ENCODE results near the gene INSIG1.

The INSIG1 gene

DNA sequence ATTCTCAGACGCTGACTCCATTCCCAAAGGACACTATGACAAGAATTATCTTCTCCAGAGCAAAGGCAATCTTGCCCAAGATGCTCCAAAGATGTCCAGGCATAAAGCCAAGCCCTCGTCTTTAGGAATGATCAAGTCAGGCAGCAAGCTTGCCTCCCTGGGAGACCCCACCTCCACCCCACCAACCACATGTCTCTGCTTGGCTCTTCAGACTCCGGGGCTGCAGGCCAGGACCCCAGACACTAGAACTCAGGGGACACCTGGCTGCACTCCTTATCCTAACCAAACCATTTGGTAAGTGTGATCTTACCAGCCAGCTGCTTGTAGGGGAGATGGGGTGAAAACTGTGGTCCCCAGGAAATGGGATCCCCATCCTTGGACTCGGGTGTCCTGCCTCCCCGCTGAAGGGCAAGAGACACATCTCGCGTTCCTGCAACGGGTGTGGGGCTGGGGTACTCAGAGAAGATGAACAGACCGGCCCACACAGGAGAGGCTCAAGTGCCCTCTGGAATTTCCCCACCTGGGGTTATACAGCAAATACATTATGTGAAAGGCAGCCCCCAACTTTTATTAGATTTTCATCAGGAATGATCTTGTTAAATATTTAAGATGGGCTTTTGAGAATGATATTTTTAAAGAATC lies 55.7 kb downstream of the INSIG1 start:
- DNase-seq, result no peak

GRCh38 chr7:155354371-155355048 lies 56.8 kb downstream of the INSIG1 start:
- no peak for DNase-seq

DNA sequence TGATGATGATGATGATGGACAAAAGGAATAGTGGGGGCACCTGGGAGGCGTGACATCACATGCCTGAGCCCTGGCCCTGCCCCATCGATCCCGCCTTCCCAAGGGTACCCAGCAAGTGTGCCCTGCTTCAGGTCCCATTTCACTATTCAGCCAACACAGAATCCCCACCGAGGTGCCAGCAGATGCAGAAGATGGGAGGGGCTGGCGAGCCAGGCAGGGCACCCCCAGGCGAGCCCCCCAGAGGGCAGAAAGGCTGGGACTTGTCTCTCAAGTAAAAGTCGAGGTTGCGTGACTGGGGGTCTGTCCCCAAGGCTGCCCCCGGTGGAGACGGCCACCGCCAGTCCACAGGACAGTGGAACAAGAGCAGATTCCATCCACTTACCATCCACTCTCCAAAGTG lies 57.5 kb downstream of the INSIG1 start:
- DNase-seq, result no peak

- DNase-seq, result no peak
Measured at GRCh38 chr7:155355745-155356144, 58.1 kb downstream of the INSIG1 start.

DNA sequence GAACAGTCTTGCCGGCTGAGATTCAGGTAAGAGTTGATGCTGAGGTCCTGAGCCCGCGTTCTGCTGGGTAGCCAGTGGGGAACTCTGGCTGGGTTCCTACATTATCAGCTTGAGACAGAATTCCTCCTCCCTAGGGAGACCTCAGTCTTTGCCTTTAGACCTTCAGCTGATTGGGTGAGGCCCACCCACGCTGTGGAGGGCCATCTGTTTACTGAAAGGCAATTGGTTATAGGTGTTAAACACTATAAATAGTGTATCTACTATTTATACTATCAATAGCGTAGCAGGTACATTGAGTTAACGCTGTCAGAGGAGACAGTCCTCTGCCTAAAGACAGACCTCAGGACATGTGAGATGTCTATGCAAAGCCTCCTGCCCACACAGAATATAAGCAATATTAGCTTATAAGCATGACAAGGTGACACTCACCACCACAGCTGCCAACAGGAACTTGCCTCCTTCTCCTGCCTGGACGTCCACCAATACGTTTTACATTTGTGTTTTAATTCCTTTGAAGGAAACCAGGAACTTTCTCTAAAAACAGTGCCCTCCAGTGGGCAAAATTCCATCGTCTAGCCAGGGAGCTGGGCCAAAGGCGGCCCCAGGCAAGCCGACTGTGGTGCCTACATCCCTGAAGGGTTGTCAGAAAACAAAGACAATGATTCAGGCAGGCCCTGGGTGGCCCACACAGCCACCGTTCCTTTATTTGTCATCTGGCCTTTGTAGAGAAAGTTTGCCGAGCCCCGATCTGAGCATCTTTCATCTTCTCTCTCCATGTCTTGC lies 58.8 kb downstream of the INSIG1 start:
- no peak for DNase-seq

GRCh38 chr7:155357573-155358041 lies 59.9 kb downstream of the INSIG1 start:
- no peak for DNase-seq

GRCh38 chr7:155358066-155358947 lies 60.6 kb downstream of the INSIG1 start:
- DNase-seq, result no peak

GRCh38 chr7:155358948-155359712 lies 61.5 kb downstream of the INSIG1 start:
- no peak for DNase-seq

Measured in cortex of kidney (tissue), 1 donor.